A204.1 (cell line): Measurements from ENCODE around the gene MYBPC3.

ENCODE experiments used
- FAIRE-seq: peaks from 2 replicates; lab custom pipeline; 2012; peaks lifted over from hg19 to GRCh38; lab: Jason Lieb, UNC

The MYBPC3 gene

GRCh38 chr11:47383071-47383470, 30.6 kb upstream of the MYBPC3 start:
- FAIRE-seq, result no peak

GRCh38 chr11:47380078-47380477, 27.6 kb upstream of the MYBPC3 start:
- no peak for FAIRE-seq

GRCh38 chr11:47379317-47379716, 26.8 kb upstream of the MYBPC3 start:
- no peak for FAIRE-seq

- FAIRE-seq, result no peak
These were observed 26.3 kb upstream of the MYBPC3 start for GRCh38 chr11:47378836-47379170.

- FAIRE-seq, result no peak
These were observed 25.7 kb upstream of the MYBPC3 start, which contains the start of gene SPI1 for GRCh38 chr11:47378010-47378835. Gene SPI1 (minus strand): TSS chr11:47378547. CDS start chr11:47378353, 194 bp downstream.

- FAIRE-seq, result no peak
These were observed 25.1 kb upstream of the MYBPC3 start for GRCh38 chr11:47377571-47378009.

- FAIRE-seq, result no peak
These were observed 24.2 kb upstream of the MYBPC3 start for GRCh38 chr11:47376525-47377371.

- FAIRE-seq, result no peak
These were observed 23.6 kb upstream of the MYBPC3 start for GRCh38 chr11:47376107-47376524.

GRCh38 chr11:47375546-47376085, 23.1 kb upstream of the MYBPC3 start:
- FAIRE-seq, result no peak

GRCh38 chr11:47375020-47375419, 22.5 kb upstream of the MYBPC3 start:
- FAIRE-seq, result no peak

- FAIRE-seq, result no peak
These were observed 22.2 kb upstream of the MYBPC3 start for GRCh38 chr11:47374720-47375019.

GRCh38 chr11:47373876-47374719, 21.6 kb upstream of the MYBPC3 start:
- FAIRE-seq, result no peak

- no peak for FAIRE-seq
These were observed 19.9 kb upstream of the MYBPC3 start for GRCh38 chr11:47372422-47372821.

- no peak for FAIRE-seq
These were observed 17.2 kb upstream of the MYBPC3 start for GRCh38 chr11:47369676-47370075.

- FAIRE-seq, result no peak
These were observed 13.6 kb upstream of the MYBPC3 start for GRCh38 chr11:47366020-47366490.

GRCh38 chr11:47361419-47361818, 8.9 kb upstream of the MYBPC3 start:
- no peak for FAIRE-seq

- no peak for FAIRE-seq
These were observed 7.8 kb upstream of the MYBPC3 start for GRCh38 chr11:47360341-47360740.

GRCh38 chr11:47359586-47359985, 7.1 kb upstream of the MYBPC3 start:
- FAIRE-seq, result no peak

- no peak for FAIRE-seq
These were observed 6.7 kb upstream of the MYBPC3 start for GRCh38 chr11:47359162-47359561.

GRCh38 chr11:47358731-47359051, 6.2 kb upstream of the MYBPC3 start:
- FAIRE-seq, result no peak

- no peak for FAIRE-seq
These were observed 5.7 kb upstream of the MYBPC3 start for GRCh38 chr11:47357985-47358730.

- FAIRE-seq, result no peak
These were observed 4.5 kb upstream of the MYBPC3 start for GRCh38 chr11:47356998-47357329.
